NCI-H1092 treated with DMSO at 0.1 percent for 48 hours (cell line): Measurements from ENCODE around the gene GAPVD1.
"Not testable (repeated sequence)": the region's sequence is repeated elsewhere in the genome, so short reads cannot be mapped to it uniquely, and the experiment has no call there.

Source experiments
- DNase-seq: peaks from one replicate; lab custom pipeline; 2025; lab: John Stamatoyannopoulos, UW

GAPVD1 gene, protein sequence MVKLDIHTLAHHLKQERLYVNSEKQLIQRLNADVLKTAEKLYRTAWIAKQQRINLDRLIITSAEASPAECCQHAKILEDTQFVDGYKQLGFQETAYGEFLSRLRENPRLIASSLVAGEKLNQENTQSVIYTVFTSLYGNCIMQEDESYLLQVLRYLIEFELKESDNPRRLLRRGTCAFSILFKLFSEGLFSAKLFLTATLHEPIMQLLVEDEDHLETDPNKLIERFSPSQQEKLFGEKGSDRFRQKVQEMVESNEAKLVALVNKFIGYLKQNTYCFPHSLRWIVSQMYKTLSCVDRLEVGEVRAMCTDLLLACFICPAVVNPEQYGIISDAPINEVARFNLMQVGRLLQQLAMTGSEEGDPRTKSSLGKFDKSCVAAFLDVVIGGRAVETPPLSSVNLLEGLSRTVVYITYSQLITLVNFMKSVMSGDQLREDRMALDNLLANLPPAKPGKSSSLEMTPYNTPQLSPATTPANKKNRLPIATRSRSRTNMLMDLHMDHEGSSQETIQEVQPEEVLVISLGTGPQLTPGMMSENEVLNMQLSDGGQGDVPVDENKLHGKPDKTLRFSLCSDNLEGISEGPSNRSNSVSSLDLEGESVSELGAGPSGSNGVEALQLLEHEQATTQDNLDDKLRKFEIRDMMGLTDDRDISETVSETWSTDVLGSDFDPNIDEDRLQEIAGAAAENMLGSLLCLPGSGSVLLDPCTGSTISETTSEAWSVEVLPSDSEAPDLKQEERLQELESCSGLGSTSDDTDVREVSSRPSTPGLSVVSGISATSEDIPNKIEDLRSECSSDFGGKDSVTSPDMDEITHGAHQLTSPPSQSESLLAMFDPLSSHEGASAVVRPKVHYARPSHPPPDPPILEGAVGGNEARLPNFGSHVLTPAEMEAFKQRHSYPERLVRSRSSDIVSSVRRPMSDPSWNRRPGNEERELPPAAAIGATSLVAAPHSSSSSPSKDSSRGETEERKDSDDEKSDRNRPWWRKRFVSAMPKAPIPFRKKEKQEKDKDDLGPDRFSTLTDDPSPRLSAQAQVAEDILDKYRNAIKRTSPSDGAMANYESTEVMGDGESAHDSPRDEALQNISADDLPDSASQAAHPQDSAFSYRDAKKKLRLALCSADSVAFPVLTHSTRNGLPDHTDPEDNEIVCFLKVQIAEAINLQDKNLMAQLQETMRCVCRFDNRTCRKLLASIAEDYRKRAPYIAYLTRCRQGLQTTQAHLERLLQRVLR (N-terminal part only)

DNA sequence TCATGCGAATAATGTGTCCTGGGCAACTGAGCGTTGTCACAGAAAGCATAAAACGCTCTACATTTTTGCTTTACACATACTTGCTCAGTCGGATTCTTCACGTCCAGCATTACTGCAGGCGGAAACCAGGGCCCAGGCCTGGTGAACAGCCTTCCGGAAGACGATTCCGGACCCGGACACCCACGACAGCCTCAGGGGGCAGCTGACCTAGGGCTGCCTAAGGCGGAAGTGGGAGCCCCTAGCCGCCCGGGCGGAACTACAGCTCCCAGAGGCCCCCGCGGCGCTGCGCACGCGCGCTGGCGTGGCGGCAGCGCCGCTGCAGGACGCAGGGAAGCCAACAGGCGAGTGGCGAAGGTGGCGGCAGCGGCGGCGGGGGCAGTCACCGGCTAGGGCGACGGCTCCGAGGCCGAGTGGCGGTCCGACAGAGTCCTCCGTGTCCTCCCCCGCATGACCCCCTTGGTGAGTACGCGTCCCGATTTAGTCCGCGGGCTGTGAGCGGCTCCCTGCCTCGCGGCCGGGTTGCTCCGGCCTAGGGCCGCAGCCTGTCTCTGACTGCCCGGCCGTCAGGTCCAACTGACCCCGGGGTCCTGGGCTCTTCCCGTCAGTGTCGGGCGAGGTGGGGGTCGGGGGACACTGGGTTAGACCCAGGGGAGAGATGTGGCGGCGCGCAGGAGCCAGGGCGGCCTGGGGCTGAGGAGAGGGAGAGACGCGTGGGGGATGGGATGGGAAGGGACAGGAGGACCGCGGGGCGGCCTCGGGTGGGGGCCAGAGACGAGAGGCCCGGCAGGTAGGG, at the start of gene GAPVD1:
TSS of gene GAPVD1 (plus strand) at position 326 of the 793 bp plus-strand sequence. CDS start 37,096 bp downstream, outside the sequence.
- peak; percentile 86 for DNase-seq

DNA sequence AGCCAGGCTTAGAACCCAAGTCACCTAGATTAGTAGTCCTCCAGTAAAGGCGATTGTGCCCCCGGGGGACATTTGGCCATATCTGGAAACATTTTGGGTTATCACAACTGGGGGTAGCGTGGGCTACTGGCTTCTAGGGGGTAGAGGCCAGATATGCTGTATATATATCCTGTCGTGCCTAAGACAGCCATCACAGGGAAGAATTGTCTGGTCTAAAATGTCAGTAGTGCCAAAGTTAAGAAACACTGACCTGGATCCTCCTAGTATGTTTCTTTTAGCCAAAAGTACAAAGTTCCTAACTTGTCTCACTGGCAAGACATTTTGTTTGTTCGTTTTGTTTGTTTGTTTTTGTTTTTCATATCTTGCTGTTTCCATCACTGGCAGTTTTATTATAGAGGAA, 47.4 kb upstream of the GAPVD1 start:
- DNase-seq = no peak

DNA sequence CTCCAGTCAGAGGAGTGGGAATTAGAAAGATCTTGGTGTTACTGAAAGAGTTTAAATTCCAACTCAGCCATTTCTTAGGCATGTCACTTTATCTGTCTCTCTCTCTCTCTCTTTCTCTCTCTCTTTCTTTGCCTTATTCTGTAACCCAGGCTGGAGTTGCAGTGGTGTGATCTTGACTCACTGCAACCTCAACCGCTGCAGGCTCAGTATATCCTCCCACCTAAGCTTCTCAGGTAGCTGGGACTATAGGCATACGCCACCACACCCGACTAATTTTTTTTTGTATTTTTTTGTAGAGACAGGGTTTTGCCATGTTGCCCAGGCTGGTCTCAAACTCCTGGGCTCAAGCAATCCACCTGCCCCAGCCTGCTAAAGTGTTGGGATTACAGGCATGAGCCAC, 43.0 kb upstream of the GAPVD1 start:
- DNase-seq = no peak

DNA sequence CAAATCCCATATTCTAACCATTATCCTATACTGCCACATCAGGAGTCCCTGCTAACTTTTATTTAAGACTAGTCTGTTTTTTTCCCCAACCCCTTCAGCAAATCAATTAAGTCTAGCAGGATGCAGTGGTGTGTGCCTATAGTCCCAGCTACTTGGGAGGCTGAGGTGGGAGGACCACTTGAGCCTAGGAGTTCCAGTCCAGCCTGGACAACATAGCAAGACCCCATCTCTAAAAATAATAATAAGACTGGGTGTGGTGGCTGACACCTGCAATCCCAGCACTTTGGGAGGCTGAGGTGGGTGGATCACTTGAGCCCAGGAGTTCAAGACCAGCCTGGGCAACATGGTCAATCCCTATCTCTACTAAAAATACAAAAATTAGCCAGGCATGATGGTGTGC, 36.8 kb upstream of the GAPVD1 start:
- DNase-seq = not testable (repeated sequence)

DNA sequence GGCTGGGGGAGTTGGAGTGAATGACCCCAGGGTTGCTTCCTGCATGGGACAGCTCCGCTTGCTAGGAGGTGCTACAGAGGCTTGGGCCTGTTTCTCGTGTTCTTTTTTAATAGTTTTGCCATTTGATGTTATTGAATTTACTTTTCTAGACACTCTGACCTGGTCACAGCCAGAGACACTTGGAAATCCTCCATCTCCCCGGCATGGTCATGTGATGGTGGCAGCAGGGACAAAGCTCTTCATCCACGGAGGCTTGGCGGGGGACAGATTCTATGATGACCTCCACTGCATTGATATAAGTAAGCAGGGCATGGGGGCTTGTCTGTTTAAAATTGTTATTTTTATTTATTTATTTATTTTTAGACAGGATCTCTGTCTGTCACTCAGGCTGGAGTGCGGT, 33.9 kb upstream of the GAPVD1 start:
- no peak for DNase-seq

DNA sequence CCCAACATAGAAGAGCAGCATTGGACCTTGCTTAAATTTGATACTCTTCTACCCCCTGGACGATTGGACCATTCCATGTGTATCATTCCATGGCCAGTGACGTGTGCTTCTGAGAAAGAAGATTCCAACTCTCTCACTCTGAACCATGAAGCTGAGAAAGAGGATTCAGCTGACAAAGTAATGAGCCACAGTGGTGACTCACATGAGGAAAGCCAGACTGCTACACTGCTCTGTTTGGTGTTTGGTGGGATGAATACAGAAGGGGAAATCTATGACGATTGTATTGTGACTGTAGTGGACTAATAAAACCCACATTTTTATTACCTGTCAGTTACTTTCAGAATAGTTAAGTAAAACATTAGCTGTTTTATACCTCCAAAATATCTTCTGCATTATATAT, 27.9 kb upstream of the GAPVD1 start:
- DNase-seq = no peak

DNA sequence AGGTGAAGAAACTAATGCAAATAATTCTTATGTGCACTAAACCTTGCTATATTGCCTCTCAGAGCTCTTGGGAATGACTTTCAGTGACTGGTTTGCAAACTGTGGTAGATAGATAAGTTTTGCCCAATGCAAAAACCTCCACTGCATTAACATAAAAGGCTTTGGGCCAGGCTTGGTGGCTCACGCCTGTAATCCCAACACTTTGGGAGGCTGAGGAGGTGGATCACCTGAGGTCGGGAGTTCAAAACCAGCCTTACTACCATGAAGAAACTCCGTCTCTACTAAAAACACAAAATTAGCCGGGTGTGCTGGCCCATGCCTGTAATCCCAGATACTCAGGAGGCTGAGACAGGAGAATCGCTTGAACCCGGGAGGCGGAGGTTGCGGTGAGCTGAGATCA, 27.5 kb upstream of the GAPVD1 start:
- not testable (repeated sequence) for DNase-seq

DNA sequence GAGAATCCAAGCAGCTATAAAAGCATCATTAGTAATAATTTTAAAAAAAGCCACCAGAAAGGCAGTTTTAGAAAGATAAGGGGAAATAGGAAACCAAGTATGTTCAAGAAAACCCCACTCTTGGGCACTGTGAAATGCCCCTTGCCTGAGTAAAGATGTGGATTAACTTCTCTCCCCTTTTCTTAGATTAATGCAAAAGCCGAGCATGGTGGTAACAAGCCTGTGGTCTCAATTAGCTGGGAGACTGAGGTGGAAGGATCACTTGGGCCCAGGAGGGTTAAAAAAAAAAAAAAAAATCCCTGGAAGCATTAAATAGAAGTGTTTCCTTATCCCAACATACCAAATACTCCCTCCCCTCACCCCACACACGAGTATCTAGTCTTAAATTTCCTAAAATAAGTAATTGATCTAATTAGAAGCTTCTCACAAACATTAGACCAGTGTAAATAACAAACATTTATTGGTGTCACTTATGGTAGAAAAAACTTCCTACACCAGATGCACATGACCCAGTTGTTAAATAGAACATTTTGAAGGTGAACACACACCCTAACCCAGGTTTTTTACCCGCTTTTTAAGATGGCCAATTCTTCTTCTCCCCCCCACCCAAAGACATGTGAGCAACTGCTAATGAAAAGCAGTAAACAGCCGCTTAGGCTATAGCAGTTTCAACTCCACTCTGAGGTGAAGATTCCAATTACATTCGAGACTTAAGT, 25.7 kb upstream of the GAPVD1 start:
- DNase-seq = no peak

DNA sequence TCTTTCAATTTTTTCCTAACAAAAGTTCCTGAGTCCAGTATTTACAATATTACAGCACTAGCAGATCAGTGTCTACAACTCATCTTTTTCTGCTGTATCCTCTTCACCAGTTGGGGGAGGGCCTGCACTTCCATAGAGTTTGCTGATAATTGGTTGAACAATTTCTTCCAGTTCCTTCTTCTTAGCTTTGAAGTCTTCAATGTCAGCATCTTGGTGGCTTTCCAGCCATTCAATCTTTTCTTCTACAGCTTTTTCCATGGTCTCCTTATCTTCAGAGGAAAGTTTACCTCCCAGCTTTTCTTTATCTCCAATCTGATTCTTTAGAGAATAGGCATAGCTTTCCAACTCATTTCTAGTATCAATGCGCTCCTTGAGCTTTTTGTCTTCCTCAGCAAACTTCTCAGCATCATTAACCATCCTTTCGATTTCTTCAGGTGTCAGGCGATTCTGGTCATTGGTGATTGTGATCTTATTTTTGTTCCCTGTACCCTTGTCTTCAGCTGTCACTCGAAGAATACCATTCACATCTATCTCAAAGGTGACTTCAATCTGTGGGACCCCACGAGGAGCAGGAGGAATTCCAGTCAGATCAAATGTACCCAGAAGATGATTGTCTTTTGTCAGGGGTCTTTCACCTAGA, 25.0 kb upstream of the GAPVD1 start:
- DNase-seq = not testable (repeated sequence)

DNA sequence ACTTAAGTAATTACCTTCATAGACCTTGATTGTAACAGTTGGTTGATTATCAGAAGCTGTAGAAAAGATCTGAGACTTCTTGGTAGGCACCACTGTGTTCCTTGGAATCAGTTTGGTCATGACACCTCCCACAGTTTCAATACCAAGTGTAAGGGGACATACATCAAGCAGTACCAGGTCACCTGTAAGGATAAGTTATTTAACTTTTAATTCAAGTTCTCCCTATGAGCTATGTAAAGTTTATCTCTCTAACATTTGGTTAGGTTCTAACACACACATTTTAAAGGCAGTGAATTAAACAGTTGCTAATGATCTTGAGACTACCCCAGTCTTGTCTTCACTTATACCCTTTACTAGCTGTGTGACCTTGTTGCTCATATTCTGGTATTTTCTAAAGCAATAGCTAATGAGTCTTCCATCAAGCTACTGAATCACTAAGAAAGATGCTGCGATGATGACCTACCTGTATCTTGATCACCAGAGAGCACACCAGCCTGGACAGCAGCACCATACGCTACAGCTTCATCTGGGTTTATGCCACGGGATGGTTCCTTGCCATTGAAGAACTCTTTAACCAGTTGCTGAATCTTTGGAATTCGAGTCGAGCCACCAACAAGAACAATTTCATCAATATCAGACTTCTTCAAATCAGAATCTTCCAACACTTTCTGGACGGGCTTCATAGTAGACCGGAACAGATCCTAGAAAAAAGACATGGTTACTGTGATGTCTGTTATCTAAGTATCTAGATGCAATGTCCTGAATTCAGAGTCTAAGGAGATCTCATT, 23.3 kb upstream of the GAPVD1 start:
- DNase-seq = no peak

DNA sequence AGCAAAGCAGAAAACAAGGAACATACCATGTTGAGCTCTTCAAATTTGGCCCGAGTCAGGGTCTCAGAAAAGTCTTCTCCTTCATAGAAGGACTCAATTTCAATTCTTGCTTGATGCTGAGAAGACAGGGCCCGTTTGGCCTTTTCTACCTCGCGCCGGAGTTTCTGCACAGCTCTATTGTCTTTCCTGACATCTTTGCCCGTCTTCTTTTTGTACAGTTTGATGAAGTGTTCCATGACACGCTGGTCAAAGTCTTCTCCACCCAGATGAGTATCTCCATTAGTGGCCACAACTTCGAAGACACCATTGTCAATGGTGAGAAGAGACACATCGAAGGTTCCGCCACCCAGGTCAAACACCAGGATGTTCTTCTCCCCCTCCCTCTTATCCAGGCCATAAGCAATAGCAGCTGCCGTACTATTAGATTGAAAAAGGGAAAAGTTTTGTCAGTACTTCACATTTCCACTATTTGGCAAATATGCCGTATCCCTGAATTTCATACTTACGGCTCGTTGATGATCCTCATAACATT, 22.6 kb upstream of the GAPVD1 start:
- no peak for DNase-seq

DNA sequence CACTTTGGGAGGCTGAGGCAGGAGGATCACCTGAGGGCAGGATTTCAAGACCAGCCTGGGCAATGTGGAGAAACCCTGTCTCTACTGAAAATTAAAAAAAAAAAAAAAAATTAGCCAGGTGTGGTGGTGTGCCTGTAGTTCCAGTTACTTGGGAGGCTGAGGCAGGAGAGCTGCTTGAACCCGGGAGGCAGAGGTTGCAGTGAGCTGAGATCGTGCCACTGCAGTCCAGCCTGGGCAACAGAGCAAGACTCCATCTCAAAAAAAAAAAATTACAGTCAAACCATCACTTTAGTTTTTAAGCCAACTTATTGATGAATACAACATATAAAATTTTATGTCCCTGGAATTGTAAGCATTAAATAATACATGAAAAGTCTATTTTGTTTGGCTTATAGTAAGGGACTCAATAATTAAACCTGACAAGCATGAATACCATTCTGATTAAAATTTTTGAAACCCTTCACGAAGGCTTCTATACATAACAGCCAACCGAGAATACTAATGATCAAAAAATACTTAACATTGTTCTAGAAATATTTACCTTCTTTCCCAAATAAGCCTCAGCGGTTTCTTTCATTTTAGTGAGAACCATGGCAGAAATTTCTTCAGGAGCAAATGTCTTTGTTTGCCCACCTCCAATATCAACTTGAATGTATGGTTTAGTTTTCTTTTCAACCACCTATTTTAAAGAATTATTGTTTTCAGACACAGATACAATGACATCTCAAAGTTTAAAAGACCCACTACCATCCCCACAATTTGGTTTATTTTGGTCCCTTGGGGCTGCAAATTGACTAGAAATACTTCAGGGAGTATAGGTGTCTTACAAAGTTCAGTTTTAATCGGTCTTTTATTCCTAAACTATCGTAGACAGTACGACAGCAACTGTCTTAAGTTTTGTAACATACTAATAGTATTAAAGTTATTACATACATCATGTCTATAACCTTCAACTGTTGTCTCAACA, 21.7 kb upstream of the GAPVD1 start:
- no peak for DNase-seq

DNA sequence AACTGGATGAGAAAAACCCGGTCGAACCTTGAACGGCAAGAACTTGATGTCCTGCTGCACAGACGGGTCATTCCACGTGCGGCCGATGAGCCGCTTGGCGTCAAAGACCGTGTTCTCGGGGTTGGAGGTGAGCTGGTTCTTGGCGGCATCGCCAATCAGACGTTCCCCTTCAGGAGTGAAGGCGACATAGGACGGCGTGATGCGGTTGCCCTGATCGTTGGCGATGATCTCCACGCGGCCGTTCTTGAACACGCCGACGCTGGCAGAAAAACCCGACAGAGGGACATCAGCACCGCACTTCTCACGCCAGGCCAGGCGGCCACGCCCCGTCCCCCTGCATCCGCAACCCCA, 21.0 kb upstream of the GAPVD1 start:
- no peak for DNase-seq

DNA sequence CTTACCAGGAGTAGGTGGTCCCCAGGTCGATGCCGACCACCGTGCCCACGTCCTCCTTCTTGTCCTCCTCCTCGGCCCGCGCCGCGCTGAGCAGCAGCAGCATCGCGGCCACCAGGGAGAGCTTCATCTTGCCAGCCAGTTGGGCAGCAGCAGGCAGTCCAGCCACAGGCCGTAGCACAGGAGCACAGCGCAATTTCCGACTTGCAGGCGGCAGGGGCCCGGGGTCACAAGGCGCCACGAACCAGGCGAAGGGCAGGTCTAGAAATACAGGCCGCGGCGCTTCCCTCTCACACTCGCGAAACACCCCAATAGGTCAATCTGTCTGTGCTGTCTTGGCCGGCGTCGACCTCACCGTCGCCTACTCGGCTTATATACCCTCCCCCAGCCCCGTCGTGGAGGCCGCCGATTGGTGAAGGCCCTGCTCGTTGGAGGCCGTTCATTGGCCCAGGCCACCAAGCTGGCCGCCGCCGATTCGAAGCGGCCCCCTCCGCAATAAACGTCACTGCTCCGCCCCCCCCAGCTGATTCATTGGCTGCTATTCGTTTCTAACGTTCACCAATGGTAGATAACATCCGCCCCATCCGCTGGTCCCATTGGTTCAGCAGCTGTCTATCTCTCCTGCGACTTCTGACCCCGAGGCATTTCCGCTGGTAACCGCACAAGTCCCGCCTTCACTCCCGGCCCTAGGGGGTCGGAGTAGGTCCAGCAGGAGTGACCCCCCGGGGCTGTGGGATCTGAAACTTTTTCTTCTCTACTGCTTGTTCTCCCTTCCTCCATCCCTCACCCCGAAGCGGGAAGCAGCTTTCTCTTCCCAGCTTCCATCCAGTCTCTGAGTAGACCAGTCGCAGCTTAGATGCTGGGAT, 20.4 kb upstream of the GAPVD1 start, which contains the start of gene HSPA5:
TSS of gene HSPA5 (minus strand) at position 344 of the 863 bp plus-strand sequence. CDS start at position 127, 217 bp downstream.
- peak; percentile 100 for DNase-seq

DNA sequence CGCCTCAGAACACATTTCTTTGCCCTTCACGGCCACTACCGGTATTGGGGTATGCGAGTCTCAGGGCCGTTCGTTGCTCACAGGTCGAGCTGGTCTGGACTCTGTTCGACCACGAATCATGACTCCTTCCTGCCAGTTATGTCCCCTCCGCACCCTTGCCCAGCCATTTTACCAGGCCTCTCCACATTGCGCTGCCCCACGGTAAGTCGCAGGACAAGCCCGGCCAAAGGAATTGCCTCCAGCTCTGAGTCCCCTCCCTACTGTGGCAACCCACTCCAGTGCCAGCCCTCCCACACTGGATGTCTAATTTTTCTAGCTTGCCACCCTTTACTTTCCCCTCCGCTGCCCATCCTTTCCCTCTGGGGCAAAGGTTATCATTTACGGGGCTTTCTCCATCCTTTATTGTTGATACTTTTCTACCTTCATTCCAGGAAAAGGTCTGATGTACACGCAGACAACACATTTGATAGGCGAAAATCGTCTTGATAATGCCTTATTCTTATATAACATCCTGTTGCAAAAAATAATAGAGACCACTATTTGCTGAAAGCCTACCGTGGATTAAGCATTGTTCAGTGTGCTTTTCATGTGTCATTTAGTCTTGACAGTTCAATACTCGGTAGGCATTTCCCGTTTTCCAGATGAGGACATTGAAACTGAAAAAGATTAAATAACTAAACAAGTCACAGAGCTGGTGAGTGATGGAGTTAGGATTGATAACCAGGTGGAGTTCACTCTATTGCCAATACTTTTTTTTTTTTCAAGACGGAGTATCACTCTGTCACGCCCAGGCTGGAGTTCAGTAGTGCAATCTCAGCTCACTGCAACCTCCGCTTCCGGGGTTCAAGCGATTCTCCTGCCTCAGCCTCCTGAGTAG, 19.5 kb upstream of the GAPVD1 start:
- peak; percentile 30 for DNase-seq

DNA sequence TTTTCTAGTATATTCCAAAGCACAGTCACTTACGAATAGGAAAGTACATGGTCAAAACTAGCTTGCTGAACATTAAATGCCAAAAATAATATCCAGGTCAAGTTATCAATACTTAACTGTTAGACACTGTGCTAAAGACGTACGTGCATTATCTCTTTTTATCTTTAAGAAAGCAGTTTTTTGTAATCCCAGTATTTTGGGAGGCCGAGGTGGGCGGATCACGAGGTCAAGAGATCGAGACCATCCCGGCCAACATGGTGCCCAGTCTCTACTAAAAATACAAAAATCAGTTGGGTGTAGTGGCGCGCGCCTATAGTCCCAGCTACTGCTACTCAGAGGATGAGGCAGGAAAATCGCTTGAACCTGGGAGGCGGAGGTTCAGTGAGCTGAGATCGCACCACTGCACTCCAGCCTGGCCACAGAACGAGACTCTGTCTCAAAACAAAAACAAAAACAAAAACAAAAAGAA, 17.8 kb upstream of the GAPVD1 start:
- DNase-seq = no peak
